HepG2 (cell line): Measurements from ENCODE around the gene TSSK6. TPM values are rescaled to one million over a fixed set of nuclear protein-coding genes. Genes with fewer than 3 reads are reported as not detected.
A peak's percentile ranks its signal among the peaks of the same experiment; 100 is the strongest.

Experiments
- ATAC-seq: fragments of 200-7000 bp; cut with Tn5 transposase; 3 replicates; pipeline ENCODE4 v1.9.1; 2020; ENCODE audit warnings: mild to moderate bottlenecking, moderate library complexity
- BruUV-seq: library from RNA; stranded (reverse); fragments of 400-500 nt; replicated peaks from 2 replicates; lab custom pipeline; 2021; lab: Mats Ljungman, UMichigan
- CTCF ChIA-PET: fragments of 300-600 bp; formaldehyde crosslinking; extraction: SDS; loops from one replicate; lab custom pipeline; 2021; ENCODE audit warnings: low total read pairs, inconsistent platforms, low intra/inter-chr PET ratio; lab: Yijun Ruan, JAX
- POLR2A ChIA-PET: fragments of 350-600 bp; sonication (Branson Sonifier 250); formaldehyde crosslinking; loops from one replicate; lab custom pipeline; 2020; ENCODE audit warnings: antibody characterized with exemption, inconsistent platforms; lab: Yijun Ruan, JAX
- DNase-seq: peaks from one replicate; pipeline ENCODE4 v3.0.0-alpha.2; 2015; ENCODE audit warnings: low spot score
- FAIRE-seq: peaks from 3 replicates; lab custom pipeline; 2011; peaks lifted over from hg19 to GRCh38; lab: Jason Lieb, UNC
- H2AFZ ChIP-seq: one replicate; pipeline ENCODE4 v1.6.1; 2011; ENCODE audit warnings: low read length, inconsistent platforms
- H3K27ac ChIP-seq: fragments of 300-600 bp; 3 replicates; pipeline ENCODE4 v1.8.0; 2011; ENCODE audit warnings: mixed run types, mild to moderate bottlenecking, mixed read lengths, low read length, inconsistent platforms; ENCODE audit not compliant: insufficient read depth; ENCODE audit errors: extremely low read length
- H3K27me3 ChIP-seq, 2 experiments: fragments of 200-600 bp in 1 of 2; 2 replicates in 1 of 2; 3 replicates in 1 of 2; pipeline versions ENCODE4 v1.6.0 to v1.8.0; 2011; ENCODE audit warnings: low read length in 2 of 2, mild to moderate bottlenecking in 2 of 2, moderate library complexity in 2 of 2, inconsistent platforms in 1 of 2; ENCODE audit not compliant: insufficient read depth in 2 of 2, control insufficient read depth in 1 of 2
- H3K36me3 ChIP-seq, 2 experiments: fragments of 200-600 bp in 1 of 2; replicated peaks in 1 of 2; 2 replicates in 1 of 2; 3 replicates in 1 of 2; pipeline versions ENCODE4 v1.5.1 to v1.8.0; 2011; ENCODE audit warnings: low read length in 2 of 2, inconsistent platforms in 1 of 2; ENCODE audit not compliant: insufficient read depth in 2 of 2, control insufficient read depth in 1 of 2
- H3K4me1 ChIP-seq: 2 replicates; pipeline ENCODE4 v1.5.1; 2012; ENCODE audit warnings: low read length, inconsistent platforms; ENCODE audit not compliant: insufficient read depth
- H3K4me2 ChIP-seq: 2 replicates; pipeline ENCODE4 v1.6.0; 2011; ENCODE audit warnings: low read depth, low read length, inconsistent platforms
- H3K4me3 ChIP-seq, 3 experiments: fragments of 200-600 bp in 1 of 3; sonication (generic), shearing (Covaris generic) in 1 of 3; replicated peaks in 1 of 3; 2 replicates each; pipeline ENCODE4 v1.5.1; 2011 to 2016; ENCODE audit warnings: low read length in 3 of 3, inconsistent platforms in 2 of 3, low read depth in 2 of 3, mild to moderate bottlenecking in 2 of 3, control low read depth in 1 of 3, mixed read lengths in 1 of 3; ENCODE audit not compliant: insufficient read depth in 1 of 3
- H3K79me2 ChIP-seq: one replicate; pipeline ENCODE4 v1.6.1; 2011; ENCODE audit warnings: low read length, inconsistent platforms; ENCODE audit not compliant: insufficient read depth
- H3K9ac ChIP-seq: 2 replicates; pipeline ENCODE4 v1.6.0; 2011; ENCODE audit warnings: mild to moderate bottlenecking, low read depth, low read length, inconsistent platforms; ENCODE audit not compliant: insufficient read depth
- H3K9me3 ChIP-seq: 2 replicates; pipeline ENCODE4 v1.5.1; 2012; ENCODE audit warnings: mild to moderate bottlenecking, low read length
- H4K20me1 ChIP-seq: 2 replicates; pipeline ENCODE4 v1.6.0; 2011; ENCODE audit warnings: inconsistent platforms, mild to moderate bottlenecking, low read length, moderate library complexity; ENCODE audit not compliant: insufficient read depth
- AGO2 ChIP-seq: fragments of 200-400 bp; formaldehyde crosslinking; optimal IDR thresholded peaks from 2 replicates; pipeline ENCODE3; 2017; ENCODE audit warnings: mild to moderate bottlenecking, low read depth, low read length, moderate library complexity
- FOXJ3 ChIP-seq: sonication (generic); formaldehyde crosslinking; IDR thresholded peaks from 2 replicates; pipeline ENCODE4 v1.4.0; 2020; ENCODE audit warnings: missing genetic modification reagents, mild to moderate bottlenecking, borderline replicate concordance
- HNF4G ChIP-seq, 2 experiments: sonication (generic) in 1 of 2; formaldehyde crosslinking in 1 of 2; IDR thresholded peaks; 2 replicates each; pipeline versions ENCODE4 v1.4.0 to v1.6.1; 2011 to 2020; ENCODE audit warnings: borderline replicate concordance in 2 of 2, low read depth in 2 of 2, mild to moderate bottlenecking in 2 of 2, low read length in 1 of 2, missing genetic modification reagents in 1 of 2, moderate library complexity in 1 of 2
- MTF1 ChIP-seq: sonication (generic); formaldehyde crosslinking; IDR thresholded peaks from 2 replicates; pipeline ENCODE4 v1.5.0; 2020; ENCODE audit warnings: missing genetic modification reagents
- NAIF1 ChIP-seq: sonication (generic); formaldehyde crosslinking; IDR thresholded peaks from 2 replicates; pipeline ENCODE4 v1.5.0; 2020; ENCODE audit warnings: mild to moderate bottlenecking, missing genetic modification reagents, borderline replicate concordance
- RXRA ChIP-seq: sonication (generic); formaldehyde crosslinking; IDR thresholded peaks from 2 replicates; pipeline ENCODE4 v1.5.1; 2020; ENCODE audit warnings: missing genetic modification reagents
- SALL2 ChIP-seq: sonication (generic); formaldehyde crosslinking; IDR thresholded peaks from 2 replicates; pipeline ENCODE4 v1.8.1; 2023; ENCODE audit warnings: mild to moderate bottlenecking, missing genetic modification reagents, inconsistent platforms
- SNAPC2 ChIP-seq: sonication (generic); formaldehyde crosslinking; IDR thresholded peaks from 2 replicates; pipeline ENCODE4 v1.8.1; 2022; ENCODE audit warnings: mild to moderate bottlenecking, missing genetic modification reagents
- TCF7L2 ChIP-seq: IDR thresholded peaks from 2 replicates; pipeline ENCODE4 v1.6.1; 2011; ENCODE audit warnings: mild to moderate bottlenecking, low read depth, low read length, moderate library complexity
- TSC22D2 ChIP-seq: sonication (generic); formaldehyde crosslinking; IDR thresholded peaks from 2 replicates; pipeline ENCODE4 v1.5.1; 2020; ENCODE audit warnings: missing genetic modification reagents, mild to moderate bottlenecking, borderline replicate concordance
- ZNF10 ChIP-seq: sonication (generic); formaldehyde crosslinking; IDR thresholded peaks from 2 replicates; pipeline ENCODE4 v1.4.0; 2020; ENCODE audit warnings: mild to moderate bottlenecking, low read depth, missing genetic modification reagents, borderline replicate concordance
- ZNF432 ChIP-seq: sonication (generic); formaldehyde crosslinking; IDR thresholded peaks from 2 replicates; pipeline ENCODE4 v1.5.0; 2020; ENCODE audit warnings: missing genetic modification reagents, mild to moderate bottlenecking, borderline replicate concordance
- ZNF577 ChIP-seq: sonication (generic); formaldehyde crosslinking; IDR thresholded peaks from 2 replicates; pipeline ENCODE4 v1.4.0; 2020; ENCODE audit warnings: mild to moderate bottlenecking, low read depth, missing genetic modification reagents, borderline replicate concordance
- ZNF788 ChIP-seq: sonication (generic); formaldehyde crosslinking; IDR thresholded peaks from 2 replicates; pipeline ENCODE4 v1.5.0; 2020; ENCODE audit warnings: mild to moderate bottlenecking, missing genetic modification reagents, borderline replicate concordance
- WGBS: methylation state at CpG from one replicate; pipeline ENCODE4 v1.1.6; 2017; ENCODE audit warnings: low lambda C conversion rate; 5-methylcytosine and 5-hydroxymethylcytosine counted together
- in situ Hi-C: cut with HindIII; loops from 2 replicates; pipeline ENCODE4 v1.10.0; 2017; ENCODE audit warnings: low pct_unique_long_range_greater_than_20kb; ENCODE audit not compliant: extremely low pct_ligation_motif_present
- intact Hi-C: fragments of 100-400 bp; cut with micrococcal nuclease; formaldehyde crosslinking; loops from one replicate; pipeline ENCODE4 v1.10.0; 2022; ENCODE audit not compliant: unreplicated experiment
- polyA plus RNA-seq, 8 experiments: library from polyadenylated mRNA; depleted of rRNA in 3 of 8; stranded (reverse) in 7 of 8; unstranded in 1 of 8; fragments of >200 nt; fragmentation: Illumina TruSeq in 4 of 8; extraction: Trizol in 4 of 8; gene quantifications; 2 replicates each; pipeline versions ENCODE4 v1.2.1 to v1.2.3, GENCODE V29; 2011 to 2016; ENCODE audit warnings: low read depth in 4 of 8, missing spikeins in 1 of 8, mixed read lengths in 1 of 8; ENCODE audit not compliant: insufficient read depth in 1 of 8
- total RNA-seq, 5 experiments: library from RNA; depleted of rRNA; stranded (reverse); fragments of >200 nt; fragmentation: Illumina TruSeq; extraction: Trizol; gene quantifications; 2 replicates each; pipeline ENCODE4 v1.2.3, GENCODE V29; 2016; ENCODE audit warnings: low read depth in 1 of 5

The TSSK6 gene
- total and polyA plus RNA-seq, 2 of the 13 experiments (the other 11 are each of a cell fraction or from before 2014, with no cell fraction given): 0.71 to 1.2 TPM

- no peak for TF ChIP-seq MTF1 (CRISPR knock-in tag)
- no peak for TF ChIP-seq HNF4G (IDR thresholded peaks at IDR 0.05; ENCODE audit: borderline replicate concordance, low read depth, low read length)
- no peak for TF ChIP-seq HNF4G (CRISPR knock-in tag; IDR thresholded peaks at IDR 0.05; ENCODE audit: borderline replicate concordance, low read depth)
- no peak for TF ChIP-seq RXRA (CRISPR knock-in tag)
- no peak for TF ChIP-seq ZNF577 (CRISPR knock-in tag)
- TF ChIP-seq TCF7L2: no peak
- TF ChIP-seq TSC22D2 (CRISPR knock-in tag): no peak
- TF ChIP-seq ZNF788 (CRISPR knock-in tag): no peak
- TF ChIP-seq NAIF1 (CRISPR knock-in tag): no peak
These were observed 49.1 kb downstream of the TSSK6 start (continued) for GRCh38 chr19:19466201-19466600.

DNA sequence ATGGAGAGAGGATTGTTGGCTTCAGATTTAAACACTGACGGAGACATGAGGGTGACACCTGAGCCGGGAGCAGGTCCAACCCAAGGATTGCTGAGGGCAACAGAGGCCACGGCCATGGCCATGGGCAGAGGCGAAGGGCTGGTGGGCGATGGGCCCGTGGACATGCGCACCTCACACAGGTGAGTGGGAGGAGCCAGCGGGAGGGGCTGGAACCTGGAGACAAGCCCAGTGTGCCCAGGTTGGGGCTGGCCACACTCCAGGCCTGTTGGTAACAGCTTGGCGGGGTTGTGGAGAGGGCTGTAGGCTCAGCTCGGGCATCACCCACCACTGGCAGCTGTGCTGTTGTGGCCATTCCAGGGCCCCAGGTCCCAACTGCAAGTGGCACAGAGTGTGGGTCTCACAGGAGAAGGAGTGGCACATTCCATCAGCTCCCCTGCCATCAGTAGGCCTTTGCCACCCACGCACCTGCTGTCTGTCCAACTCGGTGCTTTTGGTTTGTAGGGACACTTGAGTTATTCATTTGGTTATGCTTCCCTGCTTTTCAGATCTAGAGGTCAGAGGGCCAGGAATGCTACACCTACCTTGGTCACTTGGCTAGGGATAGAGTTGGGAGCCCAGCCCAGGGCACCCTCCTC lies 49.8 kb downstream of the TSSK6 start:
- Histone ChIP-seq H3K36me3 (peaks cover 27 to 47% of the 10 kb centered on the region in 2 experiments), H3K27ac (no peak overlapping the region), H3K4me1 (peaks cover 30% of the 10 kb centered on the region), H3K4me3 (no peak overlapping the region), H2AFZ (no peak overlapping the region), H3K27me3 (no peaks in the 10 kb centered on the region), H3K9ac (no peak overlapping the region), H3K9me3 (peaks cover 15% of the 10 kb centered on the region), H4K20me1 (peaks cover 35% of the 10 kb centered on the region; the same call in 1 of the 2 replicates), H3K79me2 (peaks cover 44% of the 10 kb centered on the region), H3K4me2 (no peak overlapping the region)
- intact Hi-C loops (no loop called here), in situ Hi-C loops (no loop called here)
- FAIRE-seq (no peak), ATAC-seq (no peak), DNase-seq (no peak)
- TF ChIP-seq SNAPC2 (CRISPR knock-in tag): no peak
- TF ChIP-seq SALL2: no peak
- TF ChIP-seq AGO2: peak; percentile 61
- no peak for TF ChIP-seq ZNF432 (CRISPR knock-in tag)
- TF ChIP-seq FOXJ3: no peak
- no peak for TF ChIP-seq ZNF10
- 100% methylated on average over 8 of the region's 12 CpGs for WGBS
- ChIA-PET POLR2A (no interaction called here), CTCF (no interaction called here)
- no TSS peak for BruUV-seq
